K562 (cell line): Measurements from ENCODE around the gene EVI2B. TPM values are rescaled to one million over a fixed set of nuclear protein-coding genes. Genes with fewer than 3 reads are reported as not detected.
"Not testable (repeated sequence)": the region's sequence is repeated elsewhere in the genome, so short reads cannot be mapped to it uniquely, and the experiment has no call there.

Source experiments
- ATAC-seq: fragments of 200-7000 bp; cut with Tn5 transposase; 3 replicates; pipeline ENCODE4 v1.9.1; 2020; ENCODE audit warnings: moderate library complexity
- BruUV-seq: library from RNA; stranded (reverse); fragments of 400-500 nt; replicated peaks from 2 replicates; lab custom pipeline; 2021; lab: Mats Ljungman, UMichigan
- CTCF ChIA-PET: fragments of 300-600 bp; formaldehyde crosslinking; extraction: SDS; loops from one replicate; lab custom pipeline; 2021; ENCODE audit warnings: low intra/inter-chr PET ratio; lab: Yijun Ruan, JAX
- POLR2A ChIA-PET: fragments of 300-600, 350-650 bp; sonication (Branson Sonifier 250); formaldehyde crosslinking; extraction: SDS; loops from one replicate; lab custom pipeline; 2021; ENCODE audit warnings: antibody characterized with exemption, inconsistent platforms; lab: Yijun Ruan, JAX
- DNase-seq, 4 experiments: peaks; one replicate each; pipeline versions ENCODE4 v3.0.0 to v3.0.0-alpha.2; 2011 to 2018; ENCODE audit warnings: low spot score in 3 of 4, mixed read lengths in 3 of 4; ENCODE audit errors: extremely low read depth in 1 of 4
- FAIRE-seq: peaks from 2 replicates; lab custom pipeline; 2011; peaks lifted over from hg19 to GRCh38; lab: Jason Lieb, UNC
- H2AFZ ChIP-seq: 2 replicates; pipeline ENCODE4 v1.6.0; 2011; ENCODE audit warnings: low read depth, low read length, control low read depth, inconsistent platforms
- H3K27ac ChIP-seq: fragments of 200-600 bp; 3 replicates; pipeline ENCODE4 v1.8.0; 2011; ENCODE audit warnings: low read depth, mild to moderate bottlenecking, control low read depth, inconsistent platforms, low read length, moderate library complexity, mixed read lengths; ENCODE audit errors: extremely low read depth
- H3K27me3 ChIP-seq, 2 experiments: fragments of 300-600 bp in 1 of 2; 2 replicates in 1 of 2; 3 replicates in 1 of 2; pipeline versions ENCODE4 v1.6.0 to v1.8.0; 2011; ENCODE audit warnings: inconsistent platforms in 2 of 2, low read length in 2 of 2, mild to moderate bottlenecking in 1 of 2, mixed read lengths in 1 of 2, moderate library complexity in 1 of 2; ENCODE audit not compliant: control insufficient read depth in 2 of 2, insufficient read depth in 2 of 2
- H3K36me3 ChIP-seq: fragments of 300-600 bp; 3 replicates; pipeline ENCODE4 v1.8.0; 2011; ENCODE audit warnings: mild to moderate bottlenecking, low read length, inconsistent platforms; ENCODE audit not compliant: control insufficient read depth, insufficient read depth
- H3K4me1 ChIP-seq, 2 experiments: fragments of 200-600 bp in 1 of 2; replicated peaks in 1 of 2; 2 replicates in 1 of 2; 3 replicates in 1 of 2; pipeline versions ENCODE4 v1.5.1 to v1.8.0; 2011; ENCODE audit warnings: inconsistent platforms in 2 of 2, low read length in 2 of 2, mild to moderate bottlenecking in 1 of 2, mixed read lengths in 1 of 2, moderate library complexity in 1 of 2; ENCODE audit not compliant: control insufficient read depth in 2 of 2, insufficient read depth in 2 of 2
- H3K4me2 ChIP-seq: 2 replicates; pipeline ENCODE4 v1.6.1; 2011; ENCODE audit warnings: low read length, control low read depth, inconsistent platforms, mixed read lengths; ENCODE audit not compliant: insufficient read depth
- H3K4me3 ChIP-seq: fragments of 200-600 bp; sonication (generic), shearing (Covaris generic); 2 replicates; pipeline ENCODE4 v1.5.1; 2016; ENCODE audit warnings: control low read depth, inconsistent platforms
- H3K79me2 ChIP-seq: fragments of 200-600 bp; 3 replicates; pipeline ENCODE4 v1.8.0; 2011; ENCODE audit warnings: low read length, inconsistent platforms; ENCODE audit not compliant: control insufficient read depth, insufficient read depth
- H3K9ac ChIP-seq, 2 experiments: 2 replicates each; pipeline versions ENCODE4 v1.6.0 to v1.6.1; 2011; ENCODE audit warnings: low read depth in 2 of 2, low read length in 2 of 2, control low read depth in 1 of 2, inconsistent platforms in 1 of 2, mild to moderate bottlenecking in 1 of 2, mixed read lengths in 1 of 2; ENCODE audit not compliant: insufficient read depth in 1 of 2
- H3K9me1 ChIP-seq: one replicate; pipeline ENCODE4 v1.6.0; 2011; ENCODE audit warnings: inconsistent platforms, mild to moderate bottlenecking, low read length, moderate library complexity; ENCODE audit not compliant: control insufficient read depth, insufficient read depth
- H3K9me3 ChIP-seq: replicated peaks from 2 replicates; pipeline ENCODE4 v1.5.1; 2011; ENCODE audit warnings: low read depth, low read length, inconsistent platforms; ENCODE audit not compliant: control insufficient read depth, insufficient read depth
- H4K20me1 ChIP-seq: replicated peaks from 2 replicates; pipeline ENCODE4 v1.6.1; 2011; ENCODE audit warnings: low read length, inconsistent platforms, mixed read lengths; ENCODE audit not compliant: control insufficient read depth, insufficient read depth
- ARID3B ChIP-seq: fragments of 250-450 bp; sonication (Bioruptor Pico); IDR thresholded peaks from 2 replicates; pipeline ENCODE4 v1.4.0; 2020; ENCODE audit warnings: borderline replicate concordance
- WGBS: fragments of 100-300 bp; shearing (Covaris generic); methylation state at CpG from one replicate; pipeline ENCODE4 v1.1.6; 2016; ENCODE audit warnings: low coverage, mixed read lengths; ENCODE audit not compliant: insufficient coverage; ENCODE audit errors: missing lambda C conversion rate; 5-methylcytosine and 5-hydroxymethylcytosine counted together
- in situ Hi-C: fragments of 300-500 bp; cut with MboI; formaldehyde crosslinking; loops from 4 replicates; pipeline ENCODE4 v1.15.0; 2018; ENCODE audit warnings: inconsistent platforms, mixed read lengths
- intact Hi-C: fragments of 100-400 bp; cut with micrococcal nuclease; formaldehyde crosslinking; loops from 2 replicates; pipeline ENCODE4 v1.14.2; 2022
- polyA plus RNA-seq, 8 experiments: library from polyadenylated mRNA; depleted of rRNA in 4 of 8; stranded (reverse) in 5 of 8; unstranded in 3 of 8; fragments of >200 nt; fragmentation: Nextera tagmentation in 2 of 8; fragmentation: Illumina TruSeq in 1 of 8; extraction: Ambion mirVana in 2 of 8; extraction: Trizol in 1 of 8; gene quantifications; 2 replicates each; pipeline versions ENCODE4 v1.2.1 to v1.2.3, GENCODE V29; 2011 to 2014; ENCODE audit warnings: inconsistent platforms in 1 of 8, missing spikeins in 1 of 8
- total RNA-seq, 7 experiments: library from RNA; depleted of rRNA in 6 of 7; stranded (reverse); fragments of >200 nt in 6 of 7; fragmentation: Illumina TruSeq in 2 of 7; extraction: Trizol in 2 of 7; gene quantifications; 2 replicates each; pipeline versions ENCODE4 v1.2.1 to v1.2.3, GENCODE V29; 2011 to 2021; ENCODE audit warnings: low replicate concordance in 1 of 7
- TF ChIP-seq, protein P1 (sequence below): fragments of 450-650 bp; formaldehyde crosslinking; conservative IDR thresholded peaks from 2 replicates; pipeline ENCODE4 v1.4.0; 2022; ENCODE audit warnings: mild to moderate bottlenecking, missing genetic modification characterization

Gene EVI2B
- total and polyA plus RNA-seq, 9 of the 15 experiments (the other 6 are each of a cell fraction or from before 2014, with no cell fraction given) = 0.54 to 8.0 (median 2.5) TPM

DNA sequence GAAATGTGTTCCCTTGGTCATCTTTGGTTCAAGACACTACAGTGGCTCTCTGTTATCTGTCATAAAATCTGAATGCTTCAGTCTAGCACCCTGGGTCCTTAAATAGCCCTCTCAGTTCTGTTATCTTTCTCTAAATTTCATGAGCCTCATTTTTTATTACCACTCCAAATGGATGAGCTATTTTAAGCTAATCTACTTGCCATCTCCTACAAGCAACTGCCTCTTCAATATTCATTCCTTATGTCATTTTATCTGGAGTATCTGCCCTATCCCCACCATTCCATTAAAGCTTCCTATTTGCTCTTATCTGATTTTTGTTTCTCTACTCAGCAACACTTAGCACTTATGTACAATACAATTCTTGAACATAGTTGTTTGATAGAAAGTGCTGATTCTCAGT lies 35.6 kb upstream of the EVI2B start (continued):
- TF ChIP-seq ARID3B = no peak
- TF ChIP-seq, protein P1, sequence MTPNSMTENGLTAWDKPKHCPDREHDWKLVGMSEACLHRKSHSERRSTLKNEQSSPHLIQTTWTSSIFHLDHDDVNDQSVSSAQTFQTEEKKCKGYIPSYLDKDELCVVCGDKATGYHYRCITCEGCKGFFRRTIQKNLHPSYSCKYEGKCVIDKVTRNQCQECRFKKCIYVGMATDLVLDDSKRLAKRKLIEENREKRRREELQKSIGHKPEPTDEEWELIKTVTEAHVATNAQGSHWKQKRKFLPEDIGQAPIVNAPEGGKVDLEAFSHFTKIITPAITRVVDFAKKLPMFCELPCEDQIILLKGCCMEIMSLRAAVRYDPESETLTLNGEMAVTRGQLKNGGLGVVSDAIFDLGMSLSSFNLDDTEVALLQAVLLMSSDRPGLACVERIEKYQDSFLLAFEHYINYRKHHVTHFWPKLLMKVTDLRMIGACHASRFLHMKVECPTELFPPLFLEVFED = no peak

GRCh38 chr17:31345191-31345747 lies 31.4 kb upstream of the EVI2B start:
- intact Hi-C loops = loop anchor here (10.0 kb wide), 1 partner anchor 520 kb away; the partner anchor contains the start of gene CRLF3
- peak; percentile 51; the same call in 2 of the 3 replicates for ATAC-seq

More at GRCh38 chr17:31345191-31345747, 31.4 kb upstream of the EVI2B start:
- H3K4me1 ChIP-seq, H3K27ac ChIP-seq, H3K4me3 ChIP-seq, CTCF ChIA-PET, H3K9me1 ChIP-seq, H3K9me3 ChIP-seq, H3K9ac ChIP-seq, H2AFZ ChIP-seq, H3K4me2 ChIP-seq, BruUV-seq, in situ Hi-C loops, H4K20me1 ChIP-seq, FAIRE-seq, H3K27me3 ChIP-seq, DNase-seq, POLR2A ChIA-PET, H3K79me2 ChIP-seq: not testable (repeated sequence)
- H3K36me3 ChIP-seq = peaks cover 39% of the 10 kb centered on the region; the same call in 1 of the 3 replicates
- 81% methylated on average over 7 of the region's 34 CpGs for WGBS
